GM20000 (cell line): ENCODE results near the gene TTYH1.

ENCODE experiments used
- DNase-seq: peaks from one replicate; pipeline ENCODE4 v3.0.0; 2012; ENCODE audit warnings: low spot score
- CTCF ChIP-seq: IDR thresholded peaks from 2 replicates; pipeline ENCODE4 v1.5.1; 2012; ENCODE audit warnings: mild to moderate bottlenecking, control low read depth; ENCODE audit errors: extremely low read depth, missing control alignments

The TTYH1 gene

GRCh38 chr19:54421169-54421516 is 5.9 kb downstream of the TTYH1 start:
- no peak for DNase-seq
- no peak for TF ChIP-seq CTCF

- no peak for DNase-seq
- no peak for TF ChIP-seq CTCF
These were observed 6.3 kb downstream of the TTYH1 start for GRCh38 chr19:54421521-54421920.

- TF ChIP-seq CTCF = no peak
- DNase-seq = no peak
These were observed 6.9 kb downstream of the TTYH1 start for GRCh38 chr19:54422136-54422535.

GRCh38 chr19:54424201-54424600 is 8.9 kb downstream of the TTYH1 start:
- no peak for TF ChIP-seq CTCF
- no peak for DNase-seq

GRCh38 chr19:54424660-54425381 is 9.6 kb downstream of the TTYH1 start:
- no peak for DNase-seq
- TF ChIP-seq CTCF = no peak

- DNase-seq = no peak
- no peak for TF ChIP-seq CTCF
These were observed 10.1 kb downstream of the TTYH1 start for GRCh38 chr19:54425382-54425723.

- no peak for TF ChIP-seq CTCF
- no peak for DNase-seq
These were observed 11.1 kb downstream of the TTYH1 start for GRCh38 chr19:54426291-54426931.
